Measurements from ENCODE around the gene MVB12B.

GRCh38 chr9:126400571-126400970, 73.9 kb downstream of the MVB12B start:
- TF ChIP-seq CTCF (IDR thresholded peaks at IDR 0.05) (no peak), EP300 (IDR thresholded peaks at IDR 0.05) (no peak)
